ENCODE data around the gene MAP2K5.
A peak's percentile ranks its signal among the peaks of the same experiment; 100 is the strongest.

Gene MAP2K5

GRCh38 chr15:67542420-67543347 lies at the start of gene MAP2K5:
Gene MAP2K5, plus strand, starts transcription at chr15:67542703. Its CDS starts 633 bp downstream, at chr15:67543336.
- DNase-seq, result peak; percentile 75 to 85

- no peak for DNase-seq
Measured at GRCh38 chr15:67495585-67495984, 46.9 kb upstream of the MAP2K5 start.

DNA sequence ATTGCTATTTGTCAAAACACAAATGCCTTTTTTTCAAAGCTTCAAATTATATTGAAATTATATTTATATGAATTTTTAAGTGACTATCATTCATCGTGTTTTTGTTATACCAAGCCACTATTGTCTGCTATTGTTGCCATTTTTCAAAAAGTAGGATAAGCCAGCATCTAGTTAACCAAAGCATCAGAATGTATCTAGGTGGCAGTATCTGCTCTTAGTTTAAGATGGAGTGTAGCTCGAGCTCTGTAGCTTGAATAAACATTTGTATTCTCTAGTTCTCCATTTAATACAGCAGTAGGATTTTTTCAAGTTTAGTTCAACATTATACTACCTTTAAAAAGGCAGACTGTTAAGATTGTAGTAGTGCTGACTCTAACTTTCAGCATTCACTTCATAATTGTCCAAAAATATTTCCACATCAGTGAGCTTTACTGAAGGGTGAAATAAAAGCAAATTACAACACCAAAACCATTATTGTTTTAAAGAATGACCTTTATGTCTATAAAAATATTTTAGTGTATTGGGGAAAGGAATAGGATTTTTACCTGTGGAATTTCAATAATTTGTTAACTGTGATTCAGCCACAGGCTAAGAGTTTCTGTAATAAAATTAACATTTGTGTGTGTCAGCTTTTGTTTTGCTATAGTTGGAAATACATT lies 41.2 kb upstream of the MAP2K5 start:
- peak in 1 of 2 donors; percentile 26 for DNase-seq

- no peak for DNase-seq
Measured at GRCh38 chr15:67501836-67502461, 40.6 kb upstream of the MAP2K5 start.

- no peak for DNase-seq
Measured at GRCh38 chr15:67504056-67504455, 38.4 kb upstream of the MAP2K5 start.

GRCh38 chr15:67504796-67505195 lies 37.7 kb upstream of the MAP2K5 start:
- no peak for DNase-seq

- DNase-seq, result no peak
Measured at GRCh38 chr15:67505675-67506572, 36.6 kb upstream of the MAP2K5 start.

- no peak for DNase-seq
Measured at GRCh38 chr15:67506775-67507747, 35.4 kb upstream of the MAP2K5 start.

- no peak for DNase-seq
Measured at GRCh38 chr15:67508407-67508806, 34.1 kb upstream of the MAP2K5 start.

GRCh38 chr15:67509918-67510317 lies 32.6 kb upstream of the MAP2K5 start:
- no peak for DNase-seq

DNA sequence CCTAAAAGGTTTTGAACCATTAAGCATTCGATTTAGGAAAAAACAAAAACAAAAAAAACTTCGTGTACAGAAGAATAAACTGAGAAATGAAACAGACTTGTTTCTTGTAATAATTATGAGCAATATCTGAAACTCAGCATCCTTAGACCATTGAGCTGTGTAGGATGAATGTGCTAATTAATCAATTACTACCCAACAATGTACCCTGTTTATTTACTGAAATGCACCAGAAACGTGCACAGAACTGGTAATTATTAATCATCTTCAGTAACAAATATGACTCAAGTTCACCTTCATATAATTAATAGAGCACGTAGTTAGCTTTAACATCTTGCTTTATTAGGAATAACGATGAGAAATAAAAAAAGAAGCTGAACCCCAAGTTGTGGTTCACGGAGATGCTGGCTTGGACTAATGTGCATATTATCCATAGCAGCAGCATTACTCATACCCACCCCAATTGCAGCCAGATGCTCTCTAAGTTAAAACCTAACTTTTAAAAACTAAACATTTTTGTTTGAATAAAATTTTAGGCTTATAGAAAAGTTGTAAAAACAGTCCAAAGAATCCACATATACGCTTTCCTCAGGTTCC lies 31.8 kb upstream of the MAP2K5 start:
- DNase-seq, result no peak

GRCh38 chr15:67511606-67512005 lies 30.9 kb upstream of the MAP2K5 start:
- DNase-seq, result no peak

DNA sequence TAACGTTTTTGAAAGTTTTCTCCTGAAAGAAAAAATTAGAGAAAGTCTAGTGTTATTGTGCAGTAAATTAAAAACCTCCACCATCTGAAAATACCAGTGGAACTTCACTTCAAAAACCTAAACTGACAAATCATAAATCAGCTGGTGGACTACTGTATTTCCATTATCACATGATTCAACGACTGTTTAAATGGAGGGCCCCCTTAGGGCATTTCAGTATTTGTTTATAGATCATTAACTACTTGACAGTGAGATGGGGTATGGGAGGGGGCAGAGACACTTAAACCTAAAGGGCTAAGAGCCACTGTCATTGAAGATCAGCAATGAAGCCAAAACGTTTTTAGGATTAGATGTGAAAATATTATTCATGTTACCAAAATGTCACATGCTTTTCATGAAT lies 30.4 kb upstream of the MAP2K5 start:
- DNase-seq, result no peak

DNA sequence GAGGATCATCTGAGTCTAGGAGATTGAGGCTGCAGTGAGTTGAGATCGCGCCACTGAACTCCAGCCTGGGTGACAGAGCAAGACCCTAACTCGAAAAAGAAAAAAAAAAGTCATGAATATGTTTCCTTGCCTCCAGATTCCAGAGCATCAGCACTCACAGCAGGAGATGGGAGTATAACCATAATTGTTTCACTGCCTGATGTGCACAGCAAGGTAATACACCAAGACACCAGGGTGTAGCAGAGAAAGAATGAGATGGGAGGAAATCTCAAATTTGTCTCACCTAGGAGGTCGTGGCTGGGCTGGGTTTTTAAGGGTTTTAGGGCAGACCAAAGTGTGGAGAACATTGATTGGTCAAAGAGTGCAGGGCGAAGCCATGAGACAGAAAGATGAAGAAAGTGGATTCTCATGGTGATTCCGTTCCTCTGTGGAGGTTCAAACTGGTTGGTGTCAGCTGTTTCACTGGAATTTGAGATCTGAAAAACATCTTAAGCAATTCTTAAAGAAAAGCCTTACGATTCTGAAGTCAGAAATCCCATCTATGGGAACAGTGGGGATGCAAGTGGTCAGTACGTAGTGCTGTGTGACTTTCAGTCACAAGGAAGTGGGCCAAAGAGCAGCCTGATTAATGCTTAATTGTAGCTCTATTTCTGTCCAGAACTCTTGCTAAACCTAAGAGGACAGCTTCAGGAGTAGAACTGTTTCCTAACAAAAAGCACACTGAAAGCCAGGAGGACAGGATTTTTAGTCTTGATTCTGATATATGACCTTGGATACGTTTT lies 29.4 kb upstream of the MAP2K5 start:
- no peak for DNase-seq

- no peak for DNase-seq
Measured at GRCh38 chr15:67515090-67515489, 27.4 kb upstream of the MAP2K5 start.

GRCh38 chr15:67515557-67515956 lies 26.9 kb upstream of the MAP2K5 start:
- DNase-seq, result no peak

- DNase-seq, result no peak
Measured at GRCh38 chr15:67520321-67521028, 22.0 kb upstream of the MAP2K5 start.

DNA sequence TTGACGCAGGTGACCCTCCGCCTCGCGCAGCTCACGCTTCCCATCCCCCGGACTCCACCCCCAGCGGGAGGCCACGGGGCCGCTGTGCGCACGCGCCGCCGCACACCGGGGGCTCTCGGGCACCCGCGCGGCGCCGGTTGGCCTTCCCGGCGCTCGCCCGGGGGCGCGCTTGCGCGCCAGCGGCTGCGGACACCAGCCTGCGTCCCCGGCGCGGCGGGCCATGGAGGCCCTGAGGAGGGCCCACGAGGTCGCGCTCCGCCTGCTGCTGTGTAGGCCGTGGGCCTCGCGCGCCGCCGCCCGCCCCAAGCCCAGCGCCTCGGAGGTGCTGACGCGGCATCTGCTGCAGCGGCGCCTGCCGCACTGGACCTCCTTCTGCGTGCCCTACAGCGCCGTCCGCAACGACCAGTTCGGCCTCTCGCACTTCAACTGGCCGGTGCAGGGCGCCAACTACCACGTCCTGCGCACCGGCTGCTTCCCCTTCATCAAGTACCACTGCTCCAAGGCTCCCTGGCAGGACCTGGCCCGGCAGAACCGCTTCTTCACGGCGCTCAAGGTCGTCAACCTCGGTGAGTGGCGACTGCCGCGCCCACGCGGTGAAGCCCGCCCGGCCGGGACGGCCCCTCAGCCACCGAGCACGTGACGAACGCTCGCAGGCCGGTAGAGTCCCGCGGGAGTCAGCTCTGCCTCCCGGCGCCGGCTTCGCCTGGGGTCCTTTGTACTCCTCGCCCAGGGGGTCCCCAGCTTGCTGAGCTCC lies 21.3 kb upstream of the MAP2K5 start, which contains the start of gene C15orf61:
Gene C15orf61 (plus strand): TSS at position 103 of the 754 bp plus-strand sequence. CDS start 118 bp downstream, at position 221.
- peak; percentile 85 to 91 for DNase-seq

All from CD4-positive, alpha-beta T cell treated with Interferon alpha-2 for 1 hour (primary cell).